Measurements from ENCODE around the gene GJB1.

GRCh38 chrX:71216485-71216884 is 6.5 kb upstream of the GJB1 start:
- TF ChIP-seq CTCF (conservative IDR thresholded peaks at IDR 0.05): no peak
- TF ChIP-seq ZFX (IDR thresholded peaks at IDR 0.05): no peak

Data from C4-2B (cell line).